Activated T-cell treated with anti-CD3 and anti-CD28 coated beads for 24 hours (primary cell): Measurements from ENCODE around the gene ZNF580.

ENCODE experiments used
- DNase-seq: peaks from one replicate; pipeline ENCODE4 v3.0.0-alpha.2; 2020; ENCODE audit warnings: low read depth

Gene ZNF580

GRCh38 chr19:55606471-55606787, 34.4 kb upstream of the ZNF580 start:
- no peak for DNase-seq

- DNase-seq = no peak
Measured at GRCh38 chr19:55606817-55607216, 34.0 kb upstream of the ZNF580 start.

DNA sequence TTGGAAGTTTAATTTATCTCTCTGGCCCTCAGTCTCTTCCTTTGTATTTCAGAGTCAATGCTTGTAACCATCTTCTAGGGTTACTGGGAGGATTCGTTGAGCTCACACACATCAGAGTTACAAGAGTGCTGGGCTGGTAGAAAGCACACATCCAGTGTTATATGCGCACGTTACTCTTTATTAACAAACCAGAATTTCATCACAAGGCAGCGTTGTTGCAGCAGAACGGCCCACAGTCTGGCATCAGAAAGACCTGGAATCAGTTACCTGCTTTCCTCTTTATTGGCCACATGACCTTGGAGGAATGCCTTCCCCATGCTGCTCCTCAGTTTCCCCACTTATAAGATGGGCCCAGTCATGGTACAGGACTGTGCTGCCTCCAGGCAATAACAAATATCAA, 31.5 kb upstream of the ZNF580 start:
- DNase-seq = no peak

- DNase-seq = no peak
Measured at GRCh38 chr19:55611300-55611982, 29.4 kb upstream of the ZNF580 start.

DNA sequence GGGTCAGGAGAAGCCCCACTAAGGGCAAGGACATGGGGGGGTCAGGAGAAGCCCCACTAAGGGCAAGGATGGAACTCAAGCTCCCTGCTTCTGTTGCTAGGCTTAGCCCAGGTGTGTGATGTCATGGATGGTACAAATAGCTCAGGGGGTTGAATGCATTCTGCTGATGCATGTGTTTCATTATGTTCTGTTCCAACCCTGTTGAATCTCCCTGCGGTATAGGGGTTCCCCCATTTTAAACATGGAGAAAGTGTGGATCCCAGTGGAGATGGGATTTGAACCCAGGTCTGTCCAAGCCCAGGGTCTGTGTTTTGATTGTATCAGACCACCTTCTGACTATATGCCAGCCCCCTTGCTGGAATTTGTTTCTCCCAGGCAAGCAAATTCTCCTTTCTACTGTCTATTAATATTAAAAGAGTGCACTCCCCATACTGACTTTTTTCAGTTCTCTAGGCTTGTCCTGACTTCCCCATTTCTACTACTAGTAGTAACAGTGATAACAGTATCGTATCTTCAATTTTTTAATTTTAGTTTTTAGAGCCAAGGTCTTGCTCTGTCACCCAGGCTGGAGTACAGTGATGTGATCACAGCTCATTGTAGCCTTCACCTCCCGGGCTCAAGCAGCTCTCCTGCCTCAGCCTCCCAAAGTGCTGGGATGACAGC, 28.7 kb upstream of the ZNF580 start:
- DNase-seq = no peak

- no peak for DNase-seq
Measured at GRCh38 chr19:55613396-55613795, 27.4 kb upstream of the ZNF580 start.

DNA sequence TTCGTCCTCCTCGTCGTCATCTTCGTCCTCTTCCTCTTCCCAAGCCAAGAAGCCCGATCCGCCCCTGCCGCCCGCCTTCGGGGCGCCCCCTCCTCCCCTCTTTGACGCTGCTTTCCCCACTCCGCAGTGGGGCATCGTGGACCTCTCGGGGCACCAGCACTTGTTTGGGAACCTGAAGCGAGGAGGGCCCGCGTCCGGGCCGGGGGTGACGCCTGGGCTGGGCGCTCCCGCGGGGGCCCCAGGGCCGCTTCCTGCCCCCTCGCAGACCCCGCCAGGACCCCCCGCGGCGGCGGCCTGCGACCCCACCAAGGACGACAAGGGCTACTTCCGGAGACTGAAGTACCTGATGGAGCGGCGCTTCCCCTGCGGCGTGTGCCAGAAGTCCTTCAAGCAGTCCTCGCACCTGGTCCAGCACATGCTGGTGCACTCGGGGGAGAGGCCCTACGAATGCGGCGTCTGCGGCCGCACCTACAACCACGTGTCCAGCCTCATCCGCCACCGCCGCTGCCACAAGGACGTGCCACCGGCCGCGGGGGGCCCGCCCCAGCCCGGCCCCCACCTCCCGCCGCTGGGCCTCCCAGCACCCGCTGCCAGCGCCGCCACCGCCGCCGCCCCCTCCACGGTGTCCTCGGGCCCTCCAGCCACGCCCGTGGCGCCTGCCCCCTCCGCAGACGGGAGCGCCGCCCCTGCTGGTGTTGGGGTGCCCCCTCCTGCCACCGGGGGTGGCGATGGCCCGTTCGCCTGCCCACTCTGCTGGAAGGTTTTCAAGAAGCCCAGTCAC, 26.7 kb upstream of the ZNF580 start:
- no peak for DNase-seq

GRCh38 chr19:55614711-55615542, 25.9 kb upstream of the ZNF580 start:
- no peak for DNase-seq

DNA sequence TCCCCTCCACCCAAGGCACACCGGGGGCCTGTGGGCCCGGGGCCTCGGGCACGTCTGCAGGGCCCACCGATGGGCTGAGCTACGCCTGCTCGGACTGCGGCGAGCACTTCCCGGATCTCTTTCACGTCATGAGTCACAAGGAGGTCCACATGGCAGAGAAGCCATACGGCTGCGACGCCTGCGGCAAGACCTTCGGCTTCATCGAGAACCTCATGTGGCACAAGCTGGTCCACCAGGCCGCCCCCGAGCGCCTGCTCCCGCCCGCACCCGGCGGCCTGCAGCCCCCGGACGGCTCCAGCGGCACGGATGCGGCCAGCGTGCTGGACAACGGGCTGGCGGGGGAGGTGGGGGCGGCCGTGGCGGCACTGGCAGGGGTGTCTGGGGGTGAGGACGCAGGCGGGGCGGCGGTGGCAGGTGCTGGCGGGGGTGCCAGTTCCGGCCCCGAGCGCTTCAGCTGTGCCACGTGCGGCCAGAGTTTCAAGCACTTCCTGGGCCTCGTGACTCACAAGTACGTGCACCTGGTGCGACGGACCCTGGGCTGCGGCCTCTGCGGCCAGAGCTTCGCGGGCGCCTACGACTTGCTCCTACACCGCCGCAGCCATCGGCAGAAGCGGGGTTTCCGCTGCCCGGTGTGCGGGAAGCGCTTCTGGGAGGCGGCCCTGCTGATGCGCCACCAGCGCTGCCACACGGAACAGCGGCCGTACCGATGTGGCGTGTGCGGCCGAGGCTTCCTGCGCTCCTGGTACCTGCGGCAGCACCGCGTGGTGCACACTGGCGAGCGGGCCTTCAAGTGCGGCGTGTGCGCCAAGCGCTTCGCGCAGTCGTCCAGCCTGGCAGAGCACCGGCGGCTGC, 25.0 kb upstream of the ZNF580 start:
- no peak for DNase-seq

- DNase-seq = no peak
Measured at GRCh38 chr19:55616395-55616875, 24.4 kb upstream of the ZNF580 start.

GRCh38 chr19:55617426-55617825, 23.4 kb upstream of the ZNF580 start:
- no peak for DNase-seq

GRCh38 chr19:55618426-55618825, 22.4 kb upstream of the ZNF580 start:
- DNase-seq = no peak

DNA sequence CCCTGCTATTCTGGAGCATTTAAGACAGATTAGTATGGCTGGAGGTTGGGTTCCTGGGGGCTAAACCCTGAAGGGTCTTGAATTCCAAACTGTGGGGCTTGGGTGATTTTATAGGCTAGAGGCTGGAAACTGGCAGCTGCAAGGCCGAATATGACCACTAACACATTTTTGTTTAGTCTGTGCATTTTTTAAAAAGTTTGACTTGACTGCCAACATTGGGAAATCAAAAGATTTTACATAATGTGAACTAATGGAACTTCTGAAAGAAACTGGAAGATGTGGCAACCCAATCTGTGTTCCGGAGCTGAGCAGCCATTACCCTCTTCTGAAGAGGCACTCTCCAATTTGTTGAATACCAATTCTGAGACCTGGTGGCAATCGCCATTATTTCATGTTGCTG, 21.5 kb upstream of the ZNF580 start:
- no peak for DNase-seq

DNA sequence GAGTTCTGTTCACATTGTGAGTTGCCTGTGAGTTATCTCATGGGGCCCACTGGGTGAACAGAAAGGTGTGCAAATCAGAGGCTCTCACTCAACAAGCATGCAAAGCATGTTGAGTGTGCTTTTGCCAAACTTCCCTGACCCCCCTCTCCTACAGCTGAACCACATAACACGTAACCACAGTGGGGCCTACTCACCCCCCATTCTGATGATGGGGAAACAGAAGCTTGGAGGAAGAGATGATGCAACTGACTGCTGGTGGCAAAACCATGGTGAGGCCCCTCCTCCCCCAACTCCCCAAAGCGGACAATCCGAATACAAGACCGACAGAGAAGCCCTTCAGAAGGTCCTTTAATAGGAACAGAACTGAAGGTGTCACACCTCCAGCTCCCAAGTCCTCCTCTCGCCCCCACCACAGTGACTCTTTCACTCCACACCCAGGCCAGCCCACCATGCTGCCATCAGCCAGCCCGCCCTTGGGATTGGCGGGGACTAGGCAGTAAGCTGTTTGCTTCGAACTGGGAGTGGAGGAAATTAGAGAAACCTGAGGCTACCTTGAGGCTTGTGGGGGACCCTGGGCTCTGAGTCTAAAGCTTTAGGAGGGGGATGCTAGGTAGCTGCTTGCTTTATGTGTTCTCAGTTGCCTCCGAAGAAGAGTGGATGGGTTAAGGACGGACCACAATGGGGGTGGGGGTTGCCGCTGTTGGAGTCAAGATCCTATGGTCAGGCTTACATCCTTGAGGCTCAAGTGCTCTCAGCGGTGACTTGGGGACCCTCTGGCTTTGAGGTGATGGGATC, 20.2 kb upstream of the ZNF580 start:
- no peak for DNase-seq

- DNase-seq = no peak
Measured at GRCh38 chr19:55621205-55621672, 19.6 kb upstream of the ZNF580 start.

GRCh38 chr19:55621673-55622231, 19.1 kb upstream of the ZNF580 start:
- DNase-seq = no peak

- no peak for DNase-seq
Measured at GRCh38 chr19:55622242-55622969, 18.4 kb upstream of the ZNF580 start.

GRCh38 chr19:55623130-55623529, 17.7 kb upstream of the ZNF580 start:
- DNase-seq = no peak

DNA sequence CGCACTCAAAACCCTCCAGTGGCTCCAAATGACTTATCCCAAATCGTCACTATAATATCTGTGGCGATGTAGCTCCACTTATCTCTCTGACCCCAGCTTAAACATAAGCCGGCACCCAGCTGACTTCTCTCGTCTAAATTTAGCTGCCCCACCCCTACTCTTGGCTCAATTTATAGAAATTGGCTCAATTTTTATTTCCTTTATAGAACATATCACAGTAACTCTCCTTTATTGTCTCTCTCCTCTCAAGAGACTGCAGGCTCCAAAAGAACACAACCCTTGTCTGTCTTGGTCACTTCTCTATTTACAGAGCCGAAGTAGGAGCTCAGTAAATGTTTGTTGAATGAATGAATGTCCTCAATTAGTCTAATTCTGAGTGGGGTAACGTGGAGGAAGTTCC, 17.2 kb upstream of the ZNF580 start:
- DNase-seq = no peak
